GM13976 (cell line): ENCODE measurements around the gene MXI1.

ENCODE experiments used
- DNase-seq: peaks from one replicate; pipeline ENCODE4 v3.0.0; 2012; ENCODE audit warnings: low spot score
- CTCF ChIP-seq: IDR thresholded peaks from 2 replicates; pipeline ENCODE4 v1.5.1; 2012; ENCODE audit warnings: borderline replicate concordance, mild to moderate bottlenecking; ENCODE audit not compliant: insufficient read depth; ENCODE audit errors: extremely low read depth, missing control alignments, control extremely low read depth
- in situ Hi-C: fragments of 300-500 bp; cut with MboI; formaldehyde crosslinking; loops from one replicate; pipeline ENCODE4 v1.12.0; 2022; ENCODE audit warnings: low sequenced_read_pairs, mixed read lengths, inconsistent platforms; ENCODE audit not compliant: unreplicated experiment

The MXI1 gene

GRCh38 chr10:110225441-110225755 lies 18.0 kb downstream of the MXI1 start:
- in situ Hi-C loops = no loop called here
- no peak for DNase-seq
- no peak for TF ChIP-seq CTCF

GRCh38 chr10:110225756-110226542 lies 18.5 kb downstream of the MXI1 start:
- in situ Hi-C loops = no loop called here
- peak; percentile 84 for TF ChIP-seq CTCF
- peak; percentile 90 for DNase-seq

GRCh38 chr10:110226543-110226925 lies 19.1 kb downstream of the MXI1 start:
- TF ChIP-seq CTCF = no peak
- peak; percentile 89 for DNase-seq
- in situ Hi-C loops = no loop called here

GRCh38 chr10:110226926-110227641 lies 19.7 kb downstream of the MXI1 start:
- no peak for TF ChIP-seq CTCF
- DNase-seq = peak; percentile 88
- in situ Hi-C loops = no loop called here

GRCh38 chr10:110228066-110228465 lies 20.7 kb downstream of the MXI1 start:
- no peak for TF ChIP-seq CTCF
- DNase-seq = no peak
- in situ Hi-C loops = no loop called here

GRCh38 chr10:110229155-110229554 lies 21.8 kb downstream of the MXI1 start:
- TF ChIP-seq CTCF = no peak

More at GRCh38 chr10:110229155-110229554, 21.8 kb downstream of the MXI1 start:
- in situ Hi-C loops = no loop called here
- no peak for DNase-seq
